ENCODE measurements around the gene STOML2.

STOML2 gene

GRCh38 chr9:35078066-35078465, 24.9 kb downstream of the STOML2 start:
- H3K4me3 ChIP-seq (replicated peaks; ENCODE audit: low read depth, low read length), result no peak overlapping the region
- no peak for DNase-seq (ENCODE audit: low read depth)
- TF ChIP-seq CTCF (IDR thresholded peaks at IDR 0.05; ENCODE audit: low read length, missing control alignments), result no peak

GRCh38 chr9:35076848-35077247, 26.1 kb downstream of the STOML2 start:
- no peak for DNase-seq (ENCODE audit: low read depth)
- no peak for TF ChIP-seq CTCF (IDR thresholded peaks at IDR 0.05; ENCODE audit: low read length, missing control alignments)
- no peak overlapping the region for H3K4me3 ChIP-seq (replicated peaks; ENCODE audit: low read depth, low read length)

- no peak overlapping the region for H3K4me3 ChIP-seq (replicated peaks; ENCODE audit: low read depth, low read length)
- TF ChIP-seq CTCF (IDR thresholded peaks at IDR 0.05; ENCODE audit: low read length, missing control alignments), result no peak
- DNase-seq (ENCODE audit: low read depth), result no peak
Observed at GRCh38 chr9:35075358-35075757, 27.6 kb downstream of the STOML2 start.

GRCh38 chr9:35074791-35075190, 28.1 kb downstream of the STOML2 start:
- TF ChIP-seq CTCF (IDR thresholded peaks at IDR 0.05; ENCODE audit: low read length, missing control alignments), result no peak
- H3K4me3 ChIP-seq (replicated peaks; ENCODE audit: low read depth, low read length), result no peak overlapping the region
- DNase-seq (ENCODE audit: low read depth), result no peak

- DNase-seq (ENCODE audit: low read depth), result no peak
- no peak for TF ChIP-seq CTCF (IDR thresholded peaks at IDR 0.05; ENCODE audit: low read length, missing control alignments)
- no peak overlapping the region for H3K4me3 ChIP-seq (replicated peaks; ENCODE audit: low read depth, low read length)
Observed at GRCh38 chr9:35074141-35074540, 28.8 kb downstream of the STOML2 start.

- no peak for DNase-seq (ENCODE audit: low read depth)
- H3K4me3 ChIP-seq (replicated peaks; ENCODE audit: low read depth, low read length), result no peak overlapping the region
- no peak for TF ChIP-seq CTCF (IDR thresholded peaks at IDR 0.05; ENCODE audit: low read length, missing control alignments)
Observed at GRCh38 chr9:35073279-35073612, 29.7 kb downstream of the STOML2 start.

GRCh38 chr9:35072461-35073278, 30.3 kb downstream of the STOML2 start, which contains the start of gene VCP:
VCP (minus strand) TSS chr9:35072625; CDS start chr9:35072353, 272 bp downstream.
- no peak for TF ChIP-seq CTCF (IDR thresholded peaks at IDR 0.05; ENCODE audit: low read length, missing control alignments)
- peak within 1 kb of the TSS; percentile 97 for H3K4me3 ChIP-seq (replicated peaks; ENCODE audit: low read depth, low read length)
- peak; percentile 100 for DNase-seq (ENCODE audit: low read depth)

All from fibroblast of pulmonary artery (primary cell).